Stimulated activated CD4-positive, alpha-beta T cell treated with anti-CD3 and anti-CD28 coated beads, Interleukin-2, amount 100 ng/mL, for 24 hours (primary cell): Measurements from ENCODE around the gene LRRC42.

Experiments used
- DNase-seq, 2 donors: peaks; one replicate each; pipeline ENCODE4 v3.0.0-alpha.2; 2020

The LRRC42 gene, protein sequence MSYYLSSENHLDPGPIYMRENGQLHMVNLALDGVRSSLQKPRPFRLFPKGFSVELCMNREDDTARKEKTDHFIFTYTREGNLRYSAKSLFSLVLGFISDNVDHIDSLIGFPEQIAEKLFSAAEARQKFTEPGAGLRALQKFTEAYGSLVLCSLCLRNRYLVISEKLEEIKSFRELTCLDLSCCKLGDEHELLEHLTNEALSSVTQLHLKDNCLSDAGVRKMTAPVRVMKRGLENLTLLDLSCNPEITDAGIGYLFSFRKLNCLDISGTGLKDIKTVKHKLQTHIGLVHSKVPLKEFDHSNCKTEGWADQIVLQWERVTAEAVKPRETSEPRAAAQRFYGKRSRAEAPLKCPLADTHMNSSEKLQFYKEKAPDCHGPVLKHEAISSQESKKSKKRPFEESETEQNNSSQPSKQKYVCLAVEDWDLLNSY

DNA sequence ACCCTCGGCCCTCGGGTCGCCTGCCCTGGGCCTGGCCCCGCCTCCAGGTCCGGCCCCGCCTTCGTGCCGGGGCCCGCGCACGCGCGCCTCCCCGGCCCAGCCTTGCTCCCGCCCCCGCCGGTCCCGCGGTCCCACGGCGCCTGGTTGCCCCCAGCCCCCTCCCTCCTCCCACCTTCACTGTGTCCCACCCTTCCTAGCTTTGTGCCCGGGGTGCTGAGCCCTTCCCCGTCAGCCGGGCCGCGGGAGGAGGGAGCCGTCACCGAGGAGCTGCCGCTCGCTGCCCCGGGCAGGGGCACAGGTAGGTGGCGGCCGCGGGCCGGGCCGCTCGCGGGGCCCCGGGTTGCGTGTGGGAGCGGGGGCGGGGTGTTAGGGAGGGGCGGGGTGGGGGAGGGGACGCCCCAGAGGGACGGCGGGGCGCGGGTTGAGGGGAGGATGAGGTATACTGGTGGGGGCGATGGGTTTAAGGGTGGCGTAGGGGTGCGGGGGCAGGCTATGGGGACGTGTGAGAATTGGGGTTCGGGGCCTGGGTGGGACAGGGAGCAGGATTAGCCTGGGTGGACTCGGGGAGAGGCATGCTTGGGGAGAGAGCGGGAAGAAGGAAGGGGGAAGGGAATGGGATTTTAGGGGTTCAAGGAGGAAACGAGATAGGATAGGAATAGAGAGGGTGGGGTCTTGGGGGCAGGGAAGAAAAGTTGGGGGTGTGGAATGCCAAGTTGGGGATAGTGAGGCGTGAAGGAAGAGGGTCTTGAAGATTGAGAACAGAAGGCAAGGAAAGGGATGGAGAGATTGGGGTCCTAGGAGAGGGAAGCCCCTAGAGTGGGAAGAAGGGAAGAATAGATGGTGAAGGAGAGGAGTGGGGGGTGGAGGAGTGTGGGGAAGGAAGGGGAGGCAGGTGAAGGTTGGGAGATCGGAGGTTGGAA lies at the start of gene LRRC42:
LRRC42 (plus strand) TSS at position 99 of the 920 bp plus-strand sequence. CDS start 5,650 bp downstream, outside the sequence.
- no peak for DNase-seq

DNA sequence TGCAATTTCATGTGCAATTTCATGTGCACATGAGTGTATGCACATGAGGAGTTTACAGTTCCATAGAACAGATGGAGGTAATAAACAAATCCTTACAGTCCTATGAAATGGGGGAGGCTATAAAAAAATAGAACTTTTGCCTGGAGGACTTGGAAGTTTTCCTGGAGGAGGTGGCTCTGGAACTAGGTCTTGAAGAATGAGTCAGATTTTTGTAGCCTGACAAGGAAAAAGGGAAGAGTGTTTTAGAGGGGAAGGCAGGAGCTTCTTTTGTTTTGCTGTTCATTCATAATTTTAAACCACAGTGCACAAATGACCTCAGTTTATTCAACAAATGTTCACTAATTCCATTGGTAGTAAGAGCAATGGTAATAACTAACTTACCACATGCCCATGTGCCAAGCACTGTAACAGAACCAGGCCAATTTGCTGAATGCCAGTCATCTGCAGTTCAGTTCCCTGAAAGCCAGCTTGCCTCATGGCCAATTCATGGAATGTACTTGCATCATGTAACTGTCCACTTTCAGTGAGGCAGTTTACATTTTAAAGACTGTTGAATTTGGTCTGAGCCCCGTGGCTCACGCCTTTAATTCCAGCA lies 49.4 kb upstream of the LRRC42 start:
- DNase-seq: no peak

DNA sequence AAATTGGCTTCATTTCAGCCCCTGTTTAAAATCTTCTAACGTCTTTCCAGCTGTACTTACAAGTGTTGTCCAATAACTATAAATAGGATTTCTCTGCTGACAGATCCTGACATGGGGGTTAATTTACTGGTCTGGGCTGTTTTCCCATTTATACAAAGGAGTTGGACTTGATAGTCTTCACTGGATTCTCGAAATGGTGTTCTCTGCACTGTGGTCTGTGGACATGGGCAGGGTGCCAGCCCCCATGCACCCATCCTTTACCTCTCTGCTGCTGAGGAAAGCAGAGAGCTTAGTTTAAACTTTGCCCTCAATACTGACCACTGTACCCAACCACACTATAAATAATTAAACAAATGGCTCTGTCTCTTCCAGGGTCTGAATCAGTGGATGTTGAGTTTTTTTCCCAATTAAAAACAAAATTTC lies 46.9 kb upstream of the LRRC42 start:
- no peak for DNase-seq

DNA sequence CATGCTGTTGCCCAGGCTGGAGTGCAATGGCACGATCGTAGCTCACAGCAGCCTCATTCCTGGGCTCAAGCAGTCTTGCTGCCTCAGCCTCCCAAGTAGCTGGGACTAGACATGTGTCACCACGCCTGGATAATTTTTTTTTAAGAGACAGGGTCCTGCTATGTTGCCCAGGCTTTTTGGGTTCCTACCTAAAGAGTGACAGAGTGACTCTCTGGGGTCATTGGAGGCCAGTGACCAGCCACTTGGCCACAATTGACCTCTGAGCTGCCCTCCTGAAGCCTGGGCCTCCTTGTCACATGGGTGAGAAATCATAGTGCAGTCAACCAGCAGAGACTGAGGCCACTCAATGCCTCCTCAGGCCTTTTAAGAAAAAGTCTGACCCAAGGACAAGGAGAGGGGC lies 46.4 kb upstream of the LRRC42 start:
- DNase-seq: no peak

DNA sequence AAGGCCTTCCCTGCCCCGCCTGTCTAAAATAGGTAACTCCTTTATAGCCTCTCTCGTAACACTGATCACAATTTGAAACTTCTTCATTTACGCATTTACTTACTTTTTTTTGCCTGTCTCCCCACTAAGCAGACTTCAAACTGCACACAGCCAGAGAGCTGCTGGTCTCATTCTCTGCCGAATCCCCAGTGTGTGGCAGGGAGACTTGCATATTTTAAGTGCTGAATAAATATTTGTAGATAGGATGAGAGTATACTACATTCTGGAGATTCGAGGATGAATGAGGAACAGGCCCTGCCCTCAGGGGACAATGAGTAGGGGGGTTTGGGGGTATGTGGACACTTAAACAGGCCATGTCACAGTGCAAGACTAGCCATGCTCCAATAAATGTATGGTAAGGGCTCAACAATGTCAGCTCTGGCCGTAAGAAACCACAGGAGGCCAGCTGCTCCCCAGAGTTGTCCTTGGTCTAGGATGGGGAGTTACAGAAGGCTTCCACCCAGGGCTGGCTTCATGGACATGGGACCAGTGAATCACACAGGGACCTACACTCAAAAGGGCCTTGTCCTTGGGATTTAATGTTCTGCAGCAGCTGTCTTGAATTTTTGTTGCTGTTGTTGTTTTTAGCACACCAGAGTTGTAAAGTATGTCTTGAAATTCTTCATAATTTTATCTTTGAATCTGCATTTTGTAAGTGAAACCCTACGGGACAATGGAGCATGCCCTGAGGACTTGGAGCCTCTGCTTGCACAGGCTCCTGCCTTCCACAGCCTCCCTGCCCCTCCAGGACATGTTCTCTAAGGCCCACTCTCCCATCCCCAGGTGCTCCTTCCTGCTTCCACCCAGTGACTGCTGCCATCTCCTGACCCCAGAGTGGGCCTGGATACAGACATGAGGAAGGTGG lies 43.7 kb upstream of the LRRC42 start:
- no peak for DNase-seq

DNA sequence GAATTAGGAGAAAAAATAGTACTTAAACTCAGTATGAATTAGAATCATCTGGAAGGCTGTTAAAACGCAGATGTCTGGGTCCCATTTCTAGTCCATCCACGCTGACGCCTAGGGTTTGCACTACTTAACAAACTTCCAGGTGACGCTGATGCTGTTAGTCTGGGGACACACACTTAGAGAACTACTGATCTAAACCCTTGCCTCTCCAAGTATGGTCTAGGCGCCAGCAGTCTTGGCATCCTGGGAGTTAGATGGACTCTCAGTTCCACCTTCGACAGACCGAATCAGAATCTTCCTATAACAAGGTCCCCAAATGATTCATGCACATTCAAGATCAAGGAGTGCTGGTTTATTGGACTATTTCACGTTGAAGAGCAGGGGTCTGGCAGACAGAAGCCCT lies 40.6 kb upstream of the LRRC42 start:
- DNase-seq: no peak

DNA sequence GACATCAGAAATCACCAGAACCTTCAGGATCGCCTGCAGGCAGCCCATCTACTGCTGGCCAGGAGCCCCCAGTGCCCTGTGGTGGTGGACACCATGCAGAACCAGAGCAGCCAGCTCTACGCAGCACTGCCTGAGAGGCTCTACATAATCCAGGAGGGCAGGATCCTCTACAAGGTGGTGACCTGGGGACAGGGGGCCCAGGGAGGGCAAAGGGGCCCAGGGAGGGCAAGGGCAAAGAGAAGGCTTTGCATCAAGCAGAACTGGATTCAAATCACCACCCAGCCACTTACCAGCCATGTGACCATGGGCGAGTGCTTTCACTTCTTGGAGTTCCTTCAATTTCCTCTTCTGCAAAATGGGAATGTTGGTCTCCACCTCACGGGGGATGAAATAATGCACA lies 40.0 kb upstream of the LRRC42 start:
- DNase-seq: no peak

DNA sequence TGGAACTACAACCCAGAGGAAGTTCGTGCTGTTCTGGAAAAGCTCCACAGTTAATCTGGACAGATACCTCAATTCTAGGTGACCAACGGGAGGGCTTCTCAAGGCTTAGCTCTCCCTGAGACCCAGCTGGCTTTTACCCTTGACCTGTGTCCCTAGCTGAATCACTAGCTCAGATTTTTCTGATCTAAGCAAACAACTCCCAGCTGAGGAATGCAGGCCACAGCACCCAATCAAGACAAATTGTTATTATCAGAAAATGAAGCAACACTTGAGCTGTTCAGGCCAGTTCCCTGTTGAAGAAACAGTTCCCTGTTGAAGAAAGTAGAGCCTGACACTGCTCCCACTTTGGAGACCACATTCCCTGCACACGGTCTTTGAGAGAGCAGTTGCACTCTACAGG lies 36.2 kb upstream of the LRRC42 start:
- DNase-seq: no peak

DNA sequence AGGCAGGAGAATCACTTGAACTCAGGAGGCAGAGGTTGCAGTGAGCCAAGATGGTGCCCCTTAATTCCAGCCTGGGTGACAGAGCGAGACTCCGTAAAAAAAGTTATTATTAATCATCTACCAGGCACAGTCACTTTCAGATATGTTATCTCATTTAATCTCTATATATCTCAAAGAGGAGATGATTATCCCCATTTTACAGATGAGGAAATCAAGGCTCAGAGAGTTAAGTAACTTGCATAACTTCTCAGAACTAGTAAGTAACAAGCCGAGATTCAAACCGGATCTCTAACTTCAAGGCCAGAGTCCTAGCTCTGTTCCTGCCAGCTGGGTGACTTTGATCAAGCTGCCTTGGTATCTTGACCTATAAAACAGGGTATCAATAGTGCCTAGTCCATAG lies 34.7 kb upstream of the LRRC42 start:
- no peak for DNase-seq

DNA sequence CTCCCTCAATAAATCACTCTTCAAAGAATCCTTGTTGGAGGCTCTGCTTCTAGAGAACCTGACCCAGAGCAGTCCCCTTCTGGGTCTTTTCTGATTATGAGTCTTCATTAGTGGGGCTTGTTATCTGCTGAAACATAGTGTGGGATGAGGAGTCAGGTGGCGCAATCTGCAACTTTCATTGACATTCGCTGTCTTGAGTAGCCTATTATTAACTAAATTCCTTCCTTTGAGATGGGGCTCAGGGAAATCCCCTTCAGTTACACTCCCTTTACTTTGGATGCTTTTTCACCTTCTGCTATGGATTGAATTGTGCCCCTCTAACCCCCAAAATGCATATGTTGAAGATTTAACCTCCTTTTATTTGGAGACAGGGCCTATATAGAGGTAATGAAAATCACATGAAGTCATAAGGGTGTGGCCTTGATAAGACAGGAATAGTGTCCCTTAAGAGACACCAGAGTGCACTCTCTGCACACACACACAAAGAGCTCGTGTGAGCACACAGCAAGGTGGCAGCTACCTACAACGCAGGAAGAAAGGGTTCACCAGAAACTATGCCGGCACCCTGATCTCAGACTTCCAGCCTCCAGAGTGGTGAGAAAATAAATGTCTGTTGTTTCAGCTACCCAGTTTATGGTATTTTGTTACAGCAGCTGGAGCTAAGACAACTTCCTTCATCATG lies 32.7 kb upstream of the LRRC42 start:
- no peak for DNase-seq

DNA sequence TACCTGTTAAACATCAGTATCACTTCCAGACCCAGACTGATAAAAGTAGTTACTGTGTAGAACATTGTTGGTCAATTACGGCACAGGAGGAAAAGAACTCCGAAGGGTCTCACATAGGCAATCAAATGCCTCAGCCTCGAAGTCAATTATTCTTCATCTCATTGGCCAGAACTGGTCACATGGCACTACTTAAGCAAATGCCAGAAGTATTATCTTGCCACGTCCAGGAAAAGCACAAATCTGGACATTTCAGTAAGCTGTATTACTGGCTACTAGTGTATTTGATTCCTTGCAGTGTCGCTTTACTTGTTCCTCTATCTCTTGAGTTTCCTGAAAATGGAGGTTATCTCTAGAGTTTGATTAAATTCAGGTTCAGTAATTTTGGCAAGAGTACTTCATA lies 27.8 kb upstream of the LRRC42 start:
- no peak for DNase-seq

DNA sequence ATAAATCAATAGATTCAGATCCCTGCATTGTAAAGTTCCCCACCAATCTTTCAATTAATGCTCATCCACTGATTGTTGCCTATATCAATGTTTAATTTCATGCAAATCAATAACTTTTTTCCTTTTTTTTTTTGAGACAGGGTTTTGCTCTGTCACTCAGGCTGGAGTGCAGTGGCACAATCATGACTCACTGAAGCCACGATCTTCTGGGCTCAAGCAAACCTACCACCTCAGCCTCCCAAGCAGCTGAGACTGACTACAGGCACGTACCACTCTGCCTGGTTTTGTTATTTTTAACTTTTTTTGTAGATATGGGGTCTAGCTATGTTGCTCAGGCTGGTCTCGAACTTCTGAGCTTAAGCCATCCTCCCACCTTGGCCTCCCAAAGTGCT lies 26.5 kb upstream of the LRRC42 start:
- peak in 1 of 2 donors; percentile 12 for DNase-seq

DNA sequence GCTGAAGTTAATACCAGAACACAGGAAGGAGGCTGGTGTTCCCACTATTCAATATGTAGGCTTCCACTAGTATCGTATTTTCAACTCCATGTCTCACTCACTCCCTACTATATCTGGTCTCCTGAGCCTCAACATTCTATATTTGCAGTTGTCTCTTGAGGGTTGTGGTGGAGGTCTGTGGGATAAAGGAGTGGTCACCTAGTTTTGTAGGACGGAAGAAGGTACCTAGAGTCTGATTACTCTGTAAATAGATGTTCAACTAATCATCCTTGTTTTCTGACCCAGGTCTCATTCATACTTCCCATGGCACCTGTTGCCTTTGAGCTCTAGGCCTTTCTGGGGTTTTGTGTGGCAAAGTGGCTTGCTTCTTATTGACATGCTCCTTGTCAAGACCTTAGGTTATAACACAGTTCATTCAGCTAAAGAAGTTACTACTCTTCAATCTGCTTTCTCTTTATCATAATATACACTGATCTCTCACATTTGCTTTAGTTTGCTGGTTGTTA lies 18.7 kb upstream of the LRRC42 start:
- no peak for DNase-seq

DNA sequence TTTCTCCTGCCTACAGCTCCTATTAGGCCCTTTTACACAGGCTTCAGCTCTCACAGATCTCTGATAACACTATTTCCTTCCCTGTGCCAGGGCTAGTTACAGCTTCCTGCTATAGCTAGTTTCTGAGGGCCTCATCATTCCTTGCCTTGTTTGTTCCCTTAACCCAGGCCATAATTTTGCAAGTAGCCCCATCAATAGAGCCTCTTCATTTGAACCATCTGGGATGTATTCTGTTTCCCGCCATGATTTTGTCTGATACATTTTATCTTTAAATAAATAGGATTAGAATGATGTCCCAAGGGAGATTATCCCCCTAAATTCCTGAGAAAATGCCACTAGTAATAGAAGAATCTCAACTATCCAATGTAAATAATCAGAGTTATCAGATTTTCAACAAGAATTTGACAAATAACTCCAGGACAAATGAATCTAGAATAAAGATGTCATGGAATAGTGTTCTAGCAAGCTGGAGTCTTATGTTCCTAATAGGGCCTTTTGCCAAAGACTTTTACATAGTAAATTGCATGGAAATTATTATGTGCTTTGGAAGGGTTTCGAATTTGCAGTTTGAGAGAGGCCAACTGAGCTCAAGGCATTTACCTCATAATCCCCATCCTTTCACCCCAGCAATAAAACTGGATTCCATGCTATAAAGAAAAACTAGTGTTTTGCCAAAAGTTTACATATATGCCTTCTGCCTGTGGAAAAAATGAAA lies 16.7 kb upstream of the LRRC42 start:
- DNase-seq: no peak

DNA sequence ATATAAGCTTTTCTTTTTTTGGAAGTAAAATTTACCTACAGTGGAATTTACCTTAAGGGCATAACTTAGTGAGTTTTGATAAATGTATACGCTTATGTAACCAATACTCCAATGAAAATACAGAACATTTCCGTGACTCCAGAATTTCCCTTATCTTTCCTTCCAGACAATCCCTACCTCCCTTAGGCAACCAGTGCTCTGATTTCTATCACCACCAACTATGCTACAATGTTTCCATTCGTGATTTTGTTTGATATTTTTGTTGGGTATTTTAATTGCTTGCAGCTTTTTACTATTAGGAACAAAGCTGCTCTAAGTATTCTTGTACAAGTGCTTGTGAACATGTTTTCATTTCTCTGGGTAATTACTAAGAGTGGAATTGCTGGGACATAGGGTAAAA lies 15.2 kb upstream of the LRRC42 start:
- DNase-seq: no peak

DNA sequence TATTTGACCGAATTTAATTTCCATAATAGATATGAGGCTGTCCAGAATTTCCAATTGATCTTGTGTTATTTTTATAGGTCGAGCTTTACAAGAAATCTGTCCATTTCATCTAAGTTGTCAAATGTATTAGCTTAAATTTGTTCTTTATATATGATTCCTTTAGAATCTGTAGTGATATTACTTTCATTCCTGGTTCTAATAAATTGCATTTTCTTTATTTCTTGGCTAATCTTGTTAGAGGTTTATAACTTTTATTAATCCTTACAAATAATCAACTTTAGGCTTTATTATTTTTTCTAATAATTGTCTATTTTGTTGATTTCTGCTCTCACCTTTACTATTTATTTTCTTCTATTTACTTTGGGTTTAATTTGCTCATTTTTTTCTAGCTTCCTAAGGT lies 14.6 kb upstream of the LRRC42 start:
- DNase-seq: no peak

DNA sequence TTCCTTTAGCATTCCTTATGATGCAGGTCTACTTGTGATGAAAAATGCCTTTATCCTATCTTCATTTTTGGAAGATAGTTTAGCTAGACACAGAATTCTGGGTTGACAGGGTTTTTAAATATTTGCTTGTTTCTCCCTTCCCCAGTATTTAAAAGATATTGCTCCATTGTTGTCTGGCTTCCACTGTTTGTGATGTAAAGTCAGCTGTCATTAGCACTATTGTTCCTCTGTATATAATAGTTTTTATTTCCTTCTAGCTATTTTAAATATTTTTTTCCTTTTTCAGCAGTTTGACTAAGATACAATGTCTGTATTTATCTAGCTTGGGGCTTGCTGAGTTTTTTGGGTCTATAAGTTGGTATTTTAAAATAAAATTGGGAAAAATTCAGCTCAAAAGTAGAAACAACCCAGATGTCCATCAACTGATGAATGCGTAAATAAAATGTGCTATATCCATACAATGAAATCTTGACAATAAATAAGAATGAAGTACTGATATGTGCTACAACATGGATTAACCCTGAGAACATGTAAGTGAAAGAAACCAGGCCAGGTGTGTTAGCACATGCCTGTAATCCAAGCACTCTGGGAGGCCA lies 11.9 kb upstream of the LRRC42 start:
- DNase-seq: no peak

DNA sequence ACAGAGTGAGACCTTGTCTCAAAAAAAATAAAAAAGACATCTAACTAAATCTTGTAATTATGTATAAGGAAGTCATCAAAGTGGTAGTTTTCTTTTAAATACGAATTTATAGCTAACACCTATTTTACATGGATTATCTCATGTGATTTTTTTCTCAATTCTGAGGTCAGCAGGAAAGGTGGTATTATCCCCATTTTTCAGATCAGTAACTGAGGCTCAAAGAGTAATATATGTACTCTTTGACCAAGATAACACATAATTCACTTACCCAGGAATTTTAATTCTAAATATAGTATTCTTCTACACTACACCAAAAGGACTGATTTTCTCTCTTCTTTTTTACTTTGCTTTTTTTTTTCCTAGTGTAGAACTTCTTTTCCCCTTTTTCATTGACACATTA lies 9.7 kb upstream of the LRRC42 start:
- DNase-seq: no peak

DNA sequence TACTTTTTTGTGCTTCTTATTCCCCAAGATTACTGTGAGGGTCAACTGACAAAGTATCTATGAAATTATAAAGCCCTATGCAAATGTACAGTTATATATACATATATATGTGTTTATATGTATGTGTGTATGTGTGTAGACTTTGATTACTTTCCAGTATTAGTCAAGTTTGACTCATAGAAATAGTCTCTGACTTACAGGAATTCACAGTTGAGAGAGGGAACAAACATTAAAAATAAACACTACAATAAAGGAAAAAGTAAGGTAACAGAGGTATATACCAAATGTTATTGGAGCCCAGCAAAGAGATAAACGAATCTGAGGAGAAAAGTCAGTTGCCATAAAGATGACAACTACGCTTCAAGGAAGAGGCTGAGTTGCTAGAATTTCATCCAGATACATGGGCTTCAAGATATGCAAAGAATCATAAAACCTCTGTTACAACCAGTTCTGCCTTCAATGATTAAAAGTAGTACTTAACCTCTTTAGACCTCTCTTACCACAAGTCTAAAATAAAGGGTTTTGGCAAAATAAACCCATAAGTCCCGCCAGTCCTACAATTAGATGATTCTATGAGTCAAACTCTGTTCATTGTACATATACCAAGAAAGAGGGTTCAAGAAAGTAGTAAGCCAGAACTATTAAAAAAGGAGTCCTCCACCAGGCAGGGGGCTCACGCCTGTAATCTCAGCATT lies 7.9 kb upstream of the LRRC42 start:
- no peak for DNase-seq
